GM21717 (cell line): Measurements from ENCODE around the gene AGPAT4.
A peak's percentile ranks its signal among the peaks of the same experiment; 100 is the strongest.
"Not testable (repeated sequence)": the region's sequence is repeated elsewhere in the genome, so short reads cannot be mapped to it uniquely, and the experiment has no call there.

Source experiments
- ATAC-seq: cut with Tn5 transposase; IDR thresholded peaks from one replicate; pipeline ENCODE4 v1.9.1; 2021; ENCODE audit warnings: mild to moderate bottlenecking, moderate library complexity; ENCODE audit not compliant: unreplicated experiment

Gene AGPAT4

DNA sequence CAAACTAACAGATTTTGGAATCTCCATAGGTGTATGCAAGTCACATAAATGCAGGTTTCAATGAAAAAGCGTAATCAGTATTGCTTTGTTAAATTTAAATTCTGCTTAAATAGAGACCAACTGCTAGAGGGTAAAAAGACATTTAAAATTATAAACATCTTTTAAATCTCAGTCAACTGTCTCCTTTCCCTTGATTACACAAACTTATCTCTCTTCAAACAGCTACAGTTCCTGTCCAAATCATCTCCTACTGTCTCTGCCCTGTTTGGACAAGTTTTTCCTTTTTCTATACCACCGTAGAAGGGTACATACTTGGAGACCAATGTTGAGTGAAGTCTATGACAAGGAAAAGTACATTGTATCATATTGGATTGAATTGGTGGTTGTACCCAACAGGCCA is 43.5 kb downstream of the AGPAT4 start:
- no peak for ATAC-seq

DNA sequence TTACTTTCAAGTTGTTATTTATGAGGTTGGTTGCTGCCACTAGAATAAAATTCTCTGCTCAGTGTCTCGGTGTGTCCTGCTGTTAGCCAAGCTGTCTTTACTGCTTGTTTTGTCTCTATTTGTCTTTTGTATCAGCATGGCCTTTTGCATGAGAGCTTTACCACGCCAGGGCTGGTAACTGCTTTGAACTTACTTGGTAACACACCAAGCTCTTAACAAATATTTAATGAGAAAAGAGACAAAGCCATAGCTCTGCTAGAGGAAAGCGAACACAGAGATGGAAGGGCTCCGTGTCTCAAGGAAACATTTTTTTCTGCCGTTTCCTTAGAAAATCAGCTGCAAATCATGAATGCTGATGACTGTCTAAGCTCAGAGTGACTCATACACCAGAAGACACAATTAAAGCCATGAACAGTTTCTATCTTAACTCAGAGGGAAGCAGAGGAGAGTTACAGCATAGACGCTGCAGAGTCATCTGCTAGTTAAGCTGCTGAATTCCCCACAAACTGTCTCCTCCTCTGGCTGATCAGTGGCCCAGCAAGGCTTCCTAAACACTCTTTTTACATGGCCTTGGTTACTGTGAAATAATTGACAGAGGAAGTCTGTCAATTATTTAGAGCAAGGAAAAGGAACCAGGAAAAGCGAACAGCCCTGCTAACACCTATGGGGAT is 44.8 kb downstream of the AGPAT4 start:
- ATAC-seq = peak; percentile 76

DNA sequence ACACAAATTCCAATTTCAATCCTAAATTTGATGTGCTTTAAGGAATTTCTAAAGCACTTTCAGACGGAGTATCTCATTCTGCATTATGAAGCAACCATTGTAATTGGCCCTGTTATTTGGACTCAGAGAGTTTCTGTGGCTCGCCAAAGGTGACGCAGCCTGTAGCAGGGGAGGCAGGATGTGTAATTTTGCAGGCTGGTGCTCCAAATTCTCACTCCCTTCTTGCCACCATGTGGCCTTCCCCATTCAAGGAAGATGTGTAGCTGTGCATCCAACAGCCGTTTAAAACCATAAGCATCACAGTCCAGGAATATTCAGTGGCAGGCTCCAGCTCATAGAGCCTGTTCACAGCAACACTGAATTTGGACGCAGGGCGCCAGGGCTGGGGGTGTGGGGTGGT is 45.8 kb downstream of the AGPAT4 start:
- no peak for ATAC-seq

GRCh38 chr6:161227004-161227960 is 46.6 kb downstream of the AGPAT4 start:
- ATAC-seq = no peak

- no peak for ATAC-seq
Observed at GRCh38 chr6:161226009-161226964, 47.6 kb downstream of the AGPAT4 start.

GRCh38 chr6:161225681-161226008 is 48.2 kb downstream of the AGPAT4 start:
- ATAC-seq = no peak

- ATAC-seq = not testable (repeated sequence)
Observed at GRCh38 chr6:161224951-161225680, 48.7 kb downstream of the AGPAT4 start.

- ATAC-seq = no peak
Observed at GRCh38 chr6:161223646-161224045, 50.2 kb downstream of the AGPAT4 start.

DNA sequence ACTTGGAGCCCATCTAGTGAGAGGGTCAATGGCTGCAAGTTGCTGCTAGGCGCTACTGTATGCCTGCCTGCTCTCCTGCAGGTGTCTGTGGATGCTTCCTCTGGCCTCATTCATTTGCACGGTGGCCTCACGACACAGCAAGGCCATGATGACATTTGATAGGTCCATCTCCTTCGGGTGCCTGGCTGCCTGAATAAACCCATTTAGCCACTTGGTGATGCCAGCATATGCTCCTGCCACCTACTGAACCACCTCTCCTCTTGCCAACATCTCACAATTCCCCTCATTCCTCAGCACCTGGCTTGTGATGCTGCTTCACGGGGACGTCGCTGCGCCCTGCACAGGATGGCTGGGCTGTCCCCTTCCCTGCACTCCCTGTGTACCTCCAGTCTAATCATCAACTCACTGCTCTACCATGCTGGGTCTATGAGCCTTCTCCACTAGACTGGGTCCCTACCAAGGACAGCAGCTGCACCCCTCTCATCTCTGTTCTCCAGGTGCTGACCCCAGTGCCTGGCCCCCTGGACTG is 51.1 kb downstream of the AGPAT4 start:
- no peak for ATAC-seq

- no peak for ATAC-seq
Observed at GRCh38 chr6:161220346-161220745, 53.5 kb downstream of the AGPAT4 start.

DNA sequence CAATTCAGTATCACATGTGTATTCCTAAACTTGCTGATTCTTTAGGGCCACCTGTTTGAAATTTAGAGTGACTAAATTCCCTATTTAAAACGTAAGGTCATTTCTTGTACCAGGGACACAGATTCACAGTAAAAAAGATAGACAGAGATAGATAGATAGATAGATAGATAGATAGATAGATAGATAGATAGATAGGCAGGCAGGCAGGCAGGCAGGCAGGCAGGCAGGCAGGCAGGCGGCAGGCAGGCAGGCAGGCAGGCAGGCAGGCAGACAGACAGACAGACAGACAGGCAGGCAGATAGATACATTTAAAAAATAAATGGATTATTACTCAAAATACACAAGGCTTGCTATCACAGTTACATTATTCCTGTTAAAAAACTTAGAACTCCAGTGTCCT is 54.2 kb downstream of the AGPAT4 start:
- ATAC-seq = no peak

DNA sequence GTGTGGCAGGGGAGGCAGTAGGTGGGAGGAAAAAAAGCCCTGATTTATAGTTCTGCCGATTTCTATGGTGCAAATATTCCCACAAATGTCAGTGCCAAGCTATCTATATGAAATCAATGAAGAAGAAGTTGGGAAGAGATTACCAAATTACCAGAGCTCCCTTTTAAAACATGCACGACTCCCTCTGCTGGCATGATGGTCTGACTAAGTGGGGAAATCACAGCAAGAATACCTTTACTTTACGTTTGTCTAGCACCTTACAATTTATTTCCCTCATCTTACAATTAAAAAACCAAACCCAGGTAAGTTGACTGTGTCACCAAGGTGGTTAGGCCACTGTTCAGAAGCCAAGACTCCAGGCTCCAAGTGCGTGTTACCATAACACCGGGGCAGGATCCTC is 55.6 kb downstream of the AGPAT4 start:
- no peak for ATAC-seq

DNA sequence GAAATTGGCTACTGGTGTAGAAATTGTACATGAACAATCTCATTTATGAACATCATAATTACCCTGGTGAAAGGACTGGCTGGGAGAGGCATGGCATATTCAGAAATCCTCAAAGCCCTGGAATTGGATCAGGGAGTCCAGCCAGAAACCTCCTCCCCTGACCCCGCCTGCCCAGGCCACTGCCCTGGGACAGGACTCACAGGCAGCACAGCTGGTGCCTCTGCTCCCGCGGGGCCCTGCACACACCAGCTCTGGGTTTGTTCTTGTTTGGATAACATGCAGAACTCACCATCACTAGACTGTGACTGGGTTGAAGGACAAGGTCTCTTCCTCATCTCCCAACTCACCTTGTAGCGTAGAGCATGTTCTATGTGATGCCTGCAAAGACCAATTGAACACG is 56.2 kb downstream of the AGPAT4 start:
- ATAC-seq = no peak

DNA sequence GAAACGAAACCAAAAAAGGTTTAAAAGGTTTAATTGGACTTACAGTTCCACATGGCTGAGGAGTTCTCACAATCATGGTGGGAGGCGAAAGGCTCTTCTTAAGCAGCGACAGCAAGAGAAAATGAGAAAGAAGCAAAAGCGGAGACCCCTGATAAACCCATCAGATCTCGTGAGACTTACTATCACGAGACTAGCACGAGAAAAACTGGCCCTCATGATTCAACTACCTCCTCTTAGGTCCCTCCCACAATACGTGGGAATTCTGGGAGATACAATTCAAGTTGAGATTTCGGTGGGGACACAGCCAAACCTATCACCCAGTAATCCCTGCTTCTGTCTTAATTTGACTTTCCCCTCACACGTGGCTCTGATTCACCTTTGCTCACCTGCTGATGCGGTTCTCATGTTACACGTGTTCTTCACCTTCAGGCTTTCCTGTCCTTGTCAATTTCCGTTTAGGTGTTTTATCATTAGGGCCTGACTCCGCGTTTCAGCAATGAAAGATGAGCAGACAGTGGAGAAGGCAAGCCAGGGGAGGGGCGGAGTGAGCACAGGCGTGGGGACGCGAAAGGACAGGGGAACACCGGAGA is 57.1 kb downstream of the AGPAT4 start:
- no peak for ATAC-seq

GRCh38 chr6:161215876-161216615 is 57.8 kb downstream of the AGPAT4 start:
- ATAC-seq = no peak

- no peak for ATAC-seq
Observed at GRCh38 chr6:161215193-161215592, 58.7 kb downstream of the AGPAT4 start.

DNA sequence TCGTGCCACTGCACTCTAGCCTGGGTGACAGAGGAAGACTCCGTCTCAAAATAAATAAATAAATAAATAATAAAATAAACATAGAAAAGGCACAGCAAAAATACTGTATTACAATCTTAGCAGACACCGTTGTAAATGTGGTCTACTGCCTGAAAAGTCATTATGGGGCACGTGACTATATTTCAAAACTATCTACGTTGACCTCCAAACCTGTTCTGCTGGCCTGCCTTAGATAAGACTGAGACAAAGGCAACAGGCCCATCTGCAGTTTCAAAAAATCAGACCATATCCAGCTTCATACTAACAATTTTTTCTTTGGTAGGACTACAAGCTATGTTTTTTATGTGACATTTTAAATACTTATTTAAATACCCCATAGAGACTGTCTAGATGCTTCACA is 59.1 kb downstream of the AGPAT4 start:
- no peak for ATAC-seq

- no peak for ATAC-seq
Observed at GRCh38 chr6:161212902-161213301, 61.0 kb downstream of the AGPAT4 start.

GRCh38 chr6:161211380-161212035 is 62.4 kb downstream of the AGPAT4 start:
- ATAC-seq = no peak
